Duodenal mucosa (tissue), 2 donors: ENCODE data around the gene CDH13.

Experiments
- H3K27ac ChIP-seq: one replicate; pipeline ENCODE4 v1.7.0; 2013; ENCODE audit warnings: low read depth, low read length
- H3K27me3 ChIP-seq, 2 donors: one replicate each; pipeline ENCODE4 v1.7.0; 2013; ENCODE audit warnings: low read length in 2 of 2, control low read depth in 1 of 2; ENCODE audit not compliant: insufficient read depth in 2 of 2, control insufficient read depth in 1 of 2
- H3K36me3 ChIP-seq, 2 donors: one replicate each; pipeline ENCODE4 v1.7.0; 2013; ENCODE audit warnings: low read length in 2 of 2, control low read depth in 1 of 2; ENCODE audit not compliant: insufficient read depth in 2 of 2, control insufficient read depth in 1 of 2
- H3K4me1 ChIP-seq, 2 donors: one replicate each; pipeline ENCODE4 v1.7.0; 2013; ENCODE audit warnings: low read length in 2 of 2, control low read depth in 1 of 2; ENCODE audit not compliant: insufficient read depth in 2 of 2, control insufficient read depth in 1 of 2
- H3K4me3 ChIP-seq, 2 donors: one replicate each; pipeline ENCODE4 v1.7.0; 2013; ENCODE audit warnings: low read length in 2 of 2, low read depth in 1 of 2
- H3K9ac ChIP-seq, 2 donors: one replicate each; pipeline ENCODE4 v1.7.0; 2013; ENCODE audit warnings: low read length in 2 of 2, low read depth in 1 of 2
- H3K9me3 ChIP-seq, 2 donors: one replicate each; pipeline ENCODE4 v1.7.0; 2013; ENCODE audit warnings: low read length in 2 of 2, control low read depth in 1 of 2; ENCODE audit not compliant: control insufficient read depth in 1 of 2

Gene CDH13

DNA sequence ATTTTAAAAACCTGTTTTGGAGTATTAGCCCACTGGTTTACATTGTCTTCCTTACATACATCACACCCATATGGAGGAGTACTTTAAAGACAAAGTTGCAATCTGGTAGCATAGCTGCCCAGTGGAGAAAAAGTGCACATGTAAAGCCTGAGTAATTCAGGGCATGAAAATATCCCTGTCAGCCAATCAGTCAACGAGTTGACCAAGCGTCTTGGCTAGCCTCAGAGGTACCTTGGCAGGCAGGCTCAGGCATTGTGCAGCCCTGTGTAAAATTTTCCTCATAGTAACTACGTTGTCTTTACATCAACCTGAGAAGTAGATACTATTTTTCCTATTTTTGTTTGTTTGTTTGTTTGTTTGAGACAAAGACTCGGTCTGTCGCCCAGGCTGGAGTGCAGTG is 339.0 kb downstream of the CDH13 start:
- Histone ChIP-seq H3K27me3 (no peaks in the 10 kb centered on the region), H3K27ac (no peak overlapping the region), H3K9ac (no peak overlapping the region), H3K36me3 (no peaks in the 10 kb centered on the region), H3K9me3 (no peaks in the 10 kb centered on the region), H3K4me3 (no peak overlapping the region), H3K4me1 (no peaks in the 10 kb centered on the region)

- no peak overlapping the region for H3K4me3 ChIP-seq
- no peak overlapping the region for H3K9ac ChIP-seq
- no peaks in the 10 kb centered on the region for H3K27me3 ChIP-seq
- H3K27ac ChIP-seq: no peak overlapping the region
- H3K36me3 ChIP-seq: no peaks in the 10 kb centered on the region
- no peaks in the 10 kb centered on the region for H3K9me3 ChIP-seq
- no peaks in the 10 kb centered on the region for H3K4me1 ChIP-seq
Measured at GRCh38 chr16:82967424-82967823, 340.7 kb downstream of the CDH13 start.

- Histone ChIP-seq H3K27me3 (no peaks in the 10 kb centered on the region), H3K9ac (no peak overlapping the region), H3K9me3 (no peaks in the 10 kb centered on the region), H3K36me3 (no peaks in the 10 kb centered on the region), H3K27ac (no peak overlapping the region), H3K4me3 (no peak overlapping the region), H3K4me1 (no peaks in the 10 kb centered on the region)
Measured at GRCh38 chr16:82971126-82971525, 344.4 kb downstream of the CDH13 start.

- no peaks in the 10 kb centered on the region for H3K27me3 ChIP-seq
- no peak overlapping the region for H3K27ac ChIP-seq
- no peaks in the 10 kb centered on the region for H3K36me3 ChIP-seq
- H3K4me1 ChIP-seq: no peaks in the 10 kb centered on the region
- H3K9me3 ChIP-seq: no peaks in the 10 kb centered on the region
- H3K4me3 ChIP-seq: no peak overlapping the region
- no peak overlapping the region for H3K9ac ChIP-seq
Measured at GRCh38 chr16:82972331-82972919, 345.7 kb downstream of the CDH13 start.

GRCh38 chr16:82979406-82980111 is 352.8 kb downstream of the CDH13 start:
- H3K27ac ChIP-seq: no peak overlapping the region
- H3K4me3 ChIP-seq: no peak overlapping the region
- peaks cover 4 to 18% of the 10 kb centered on the region in 2 donors for H3K4me1 ChIP-seq
- no peaks in the 10 kb centered on the region for H3K9me3 ChIP-seq
- no peaks in the 10 kb centered on the region for H3K36me3 ChIP-seq
- no peaks in the 10 kb centered on the region for H3K27me3 ChIP-seq
- no peak overlapping the region for H3K9ac ChIP-seq

- H3K9me3 ChIP-seq: no peaks in the 10 kb centered on the region
- no peaks in the 10 kb centered on the region for H3K27me3 ChIP-seq
- no peaks in the 10 kb centered on the region for H3K36me3 ChIP-seq
- peaks cover 4 to 18% of the 10 kb centered on the region in 2 donors for H3K4me1 ChIP-seq
- H3K27ac ChIP-seq: no peak overlapping the region
- no peak overlapping the region for H3K9ac ChIP-seq
- no peak overlapping the region for H3K4me3 ChIP-seq
Measured at GRCh38 chr16:82980810-82981209, 354.0 kb downstream of the CDH13 start.

DNA sequence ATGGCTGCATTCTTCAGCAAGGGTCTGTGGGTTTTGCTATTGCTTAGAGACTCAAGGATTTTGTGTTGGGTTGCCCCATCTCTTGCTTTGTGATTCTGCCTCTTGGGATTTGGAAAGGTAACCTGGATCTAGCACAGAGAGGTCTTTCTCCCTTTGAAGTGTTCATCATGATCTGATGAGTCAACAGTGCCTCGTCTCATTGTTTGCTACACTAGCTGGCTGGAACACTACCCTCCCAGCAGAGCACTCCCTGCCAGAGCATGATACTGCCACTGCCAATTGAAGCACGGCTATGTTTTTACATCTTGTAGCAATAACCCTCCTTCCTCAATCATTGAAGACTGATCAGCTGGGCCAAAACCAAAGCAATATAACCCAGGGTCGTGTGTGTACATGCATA is 361.0 kb downstream of the CDH13 start:
- Histone ChIP-seq H3K9ac (no peak overlapping the region), H3K4me1 (peaks cover 4 to 19% of the 10 kb centered on the region in 2 donors), H3K4me3 (no peak overlapping the region), H3K27me3 (no peaks in the 10 kb centered on the region), H3K36me3 (no peaks in the 10 kb centered on the region), H3K9me3 (no peaks in the 10 kb centered on the region), H3K27ac (no peak overlapping the region)

DNA sequence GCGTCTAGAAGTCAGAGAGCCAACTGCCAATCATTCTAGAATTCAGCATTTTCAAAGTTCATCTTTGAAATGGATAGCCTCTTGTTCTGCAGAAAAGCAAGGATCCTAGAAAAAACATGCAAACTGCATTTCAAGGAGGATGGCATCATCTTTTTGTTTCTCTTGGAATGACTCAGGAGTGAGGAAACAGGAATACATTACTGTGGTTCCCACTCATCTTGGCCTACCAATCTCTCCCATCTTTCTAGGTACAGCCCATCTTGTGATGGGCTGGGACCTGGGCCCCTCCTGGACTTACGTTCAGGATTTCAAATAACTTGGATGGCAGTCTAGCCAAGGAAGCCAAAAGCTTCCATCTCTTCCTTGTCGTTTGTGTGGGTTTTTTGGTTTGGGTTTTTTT is 363.4 kb downstream of the CDH13 start:
- Histone ChIP-seq H3K36me3 (no peaks in the 10 kb centered on the region), H3K4me3 (no peak overlapping the region), H3K27ac (no peak overlapping the region), H3K27me3 (no peaks in the 10 kb centered on the region), H3K9ac (no peak overlapping the region), H3K9me3 (no peaks in the 10 kb centered on the region), H3K4me1 (peaks cover 20 to 43% of the 10 kb centered on the region in 2 donors)

DNA sequence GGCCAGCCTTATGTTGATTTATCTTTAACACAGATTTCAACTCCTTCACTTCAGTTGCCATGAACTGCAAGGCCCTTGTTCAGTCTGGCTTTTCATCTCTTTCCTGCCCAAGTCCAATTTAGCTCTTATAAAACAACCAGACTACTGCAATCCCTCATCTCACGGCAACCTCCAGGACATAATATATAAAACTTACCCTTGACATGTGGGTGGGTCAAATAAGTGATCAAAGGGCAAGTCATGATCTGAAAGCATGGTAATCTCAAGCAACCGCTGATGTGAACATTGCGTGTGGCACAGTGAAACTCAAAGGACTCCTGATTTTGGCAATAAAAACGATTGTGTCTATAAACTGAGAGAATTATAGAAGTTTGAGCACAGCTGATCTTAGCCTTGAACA is 364.6 kb downstream of the CDH13 start:
- Histone ChIP-seq H3K36me3 (no peaks in the 10 kb centered on the region), H3K4me3 (no peak overlapping the region), H3K9ac (peak overlapping the region in 1 of 2 donors; percentile 18), H3K27me3 (no peaks in the 10 kb centered on the region), H3K27ac (no peak overlapping the region), H3K9me3 (no peaks in the 10 kb centered on the region), H3K4me1 (peaks cover 27 to 46% of the 10 kb centered on the region in 2 donors)

DNA sequence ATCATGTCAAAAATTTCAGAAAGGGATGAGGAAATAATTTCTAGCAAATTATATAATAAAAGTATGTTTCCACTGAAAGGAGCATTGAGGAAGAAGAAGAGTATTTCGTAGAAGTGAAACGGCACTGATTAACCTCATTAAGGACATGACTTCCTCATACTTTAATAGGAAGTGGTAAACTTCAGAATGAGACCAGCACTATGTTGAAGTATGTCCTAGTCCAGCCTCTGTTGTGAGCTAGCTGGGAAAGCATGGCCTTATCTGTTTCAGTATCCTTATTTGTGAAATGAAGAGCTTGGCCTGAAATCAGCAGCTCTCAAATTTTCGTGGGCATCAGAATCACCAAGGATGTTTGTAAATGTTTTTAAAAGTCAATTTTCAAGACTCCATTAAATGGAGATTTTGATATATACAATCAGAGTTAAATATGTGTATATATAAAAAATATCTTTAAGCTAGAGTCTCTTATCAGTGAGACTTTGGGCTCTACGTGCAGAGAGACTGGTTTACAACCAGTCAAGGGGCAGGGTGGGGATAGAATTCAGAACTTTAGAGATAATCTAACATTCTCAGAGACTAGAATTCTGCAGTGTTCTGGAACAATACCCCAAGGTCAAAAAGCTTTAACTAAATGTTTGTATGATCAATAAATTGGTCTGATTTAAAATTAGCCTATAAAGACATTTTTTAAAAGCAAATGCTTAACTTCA is 365.4 kb downstream of the CDH13 start:
- no peak overlapping the region for H3K9ac ChIP-seq
- peaks cover 29 to 46% of the 10 kb centered on the region in 2 donors for H3K4me1 ChIP-seq
- peak overlapping the region; percentile 44 for H3K27ac ChIP-seq
- H3K4me3 ChIP-seq: no peak overlapping the region
- no peaks in the 10 kb centered on the region for H3K36me3 ChIP-seq
- no peaks in the 10 kb centered on the region for H3K27me3 ChIP-seq
- no peaks in the 10 kb centered on the region for H3K9me3 ChIP-seq
